DND-41 (cell line): Measurements from ENCODE around the gene CREBBP.

Experiments used
- ATAC-seq: fragments of 200-7000 bp; cut with Tn5 transposase; 3 replicates; pipeline ENCODE4 v1.9.1; 2021; ENCODE audit warnings: low read depth; ENCODE audit not compliant: insufficient read depth
- DNase-seq: peaks from one replicate; pipeline ENCODE4 v3.0.0-alpha.2; 2020
- H2AFZ ChIP-seq: 2 replicates; pipeline ENCODE4 v1.6.0; 2012; ENCODE audit warnings: low read depth, low read length
- H3K27ac ChIP-seq: 2 replicates; pipeline ENCODE4 v1.5.1; 2012; ENCODE audit warnings: low read length, inconsistent platforms
- H3K27me3 ChIP-seq: fragments of 200-600 bp; sonication (generic); 2 replicates; pipeline ENCODE4 v1.6.0; 2012; ENCODE audit warnings: low read length, mild to moderate bottlenecking, inconsistent platforms; ENCODE audit not compliant: insufficient read depth, poor library complexity
- H3K36me3 ChIP-seq: 2 replicates; pipeline ENCODE4 v1.5.1; 2012; ENCODE audit warnings: low read length, inconsistent platforms; ENCODE audit not compliant: insufficient read depth
- H3K4me1 ChIP-seq: 2 replicates; pipeline ENCODE4 v1.5.1; 2012; ENCODE audit warnings: mild to moderate bottlenecking, low read length; ENCODE audit not compliant: insufficient read depth
- H3K4me2 ChIP-seq: 2 replicates; pipeline ENCODE4 v1.6.0; 2012; ENCODE audit warnings: mild to moderate bottlenecking, moderate library complexity, low read length, inconsistent platforms; ENCODE audit not compliant: insufficient read depth
- H3K4me3 ChIP-seq, 2 experiments: fragments of 200-600 bp in 1 of 2; shearing (Covaris generic) in 1 of 2; 2 replicates each; pipeline ENCODE4 v1.5.1; 2012 to 2016; ENCODE audit warnings: inconsistent platforms in 2 of 2, low read length in 2 of 2, mild to moderate bottlenecking in 2 of 2, low read depth in 1 of 2, moderate library complexity in 1 of 2
- H3K79me2 ChIP-seq: 2 replicates; pipeline ENCODE4 v1.6.0; 2012; ENCODE audit warnings: low read length, inconsistent platforms; ENCODE audit not compliant: insufficient read depth
- H3K9ac ChIP-seq: 2 replicates; pipeline ENCODE4 v1.6.0; 2012; ENCODE audit warnings: low read depth, mild to moderate bottlenecking, inconsistent platforms, low read length, moderate library complexity
- H3K9me3 ChIP-seq: 2 replicates; pipeline ENCODE4 v1.5.1; 2012; ENCODE audit warnings: low read length, moderate library complexity, mild to moderate bottlenecking, inconsistent platforms; ENCODE audit not compliant: insufficient read depth, severe bottlenecking
- H4K20me1 ChIP-seq: 2 replicates; pipeline ENCODE4 v1.6.0; 2012; ENCODE audit warnings: low read length; ENCODE audit not compliant: insufficient read depth
- EZH2 ChIP-seq: IDR thresholded peaks from 3 replicates; pipeline ENCODE4 v1.6.1; 2012; ENCODE audit warnings: borderline replicate concordance, low read depth, mild to moderate bottlenecking, moderate library complexity, low read length, inconsistent platforms; ENCODE audit not compliant: severe bottlenecking
- TF ChIP-seq, protein P1 (sequence below): IDR thresholded peaks from 2 replicates; pipeline ENCODE4 v1.5.1; 2012; ENCODE audit warnings: borderline replicate concordance, low read length, moderate library complexity, mild to moderate bottlenecking; ENCODE audit not compliant: poor library complexity, severe bottlenecking; ENCODE audit errors: extremely low read depth

Gene CREBBP

DNA sequence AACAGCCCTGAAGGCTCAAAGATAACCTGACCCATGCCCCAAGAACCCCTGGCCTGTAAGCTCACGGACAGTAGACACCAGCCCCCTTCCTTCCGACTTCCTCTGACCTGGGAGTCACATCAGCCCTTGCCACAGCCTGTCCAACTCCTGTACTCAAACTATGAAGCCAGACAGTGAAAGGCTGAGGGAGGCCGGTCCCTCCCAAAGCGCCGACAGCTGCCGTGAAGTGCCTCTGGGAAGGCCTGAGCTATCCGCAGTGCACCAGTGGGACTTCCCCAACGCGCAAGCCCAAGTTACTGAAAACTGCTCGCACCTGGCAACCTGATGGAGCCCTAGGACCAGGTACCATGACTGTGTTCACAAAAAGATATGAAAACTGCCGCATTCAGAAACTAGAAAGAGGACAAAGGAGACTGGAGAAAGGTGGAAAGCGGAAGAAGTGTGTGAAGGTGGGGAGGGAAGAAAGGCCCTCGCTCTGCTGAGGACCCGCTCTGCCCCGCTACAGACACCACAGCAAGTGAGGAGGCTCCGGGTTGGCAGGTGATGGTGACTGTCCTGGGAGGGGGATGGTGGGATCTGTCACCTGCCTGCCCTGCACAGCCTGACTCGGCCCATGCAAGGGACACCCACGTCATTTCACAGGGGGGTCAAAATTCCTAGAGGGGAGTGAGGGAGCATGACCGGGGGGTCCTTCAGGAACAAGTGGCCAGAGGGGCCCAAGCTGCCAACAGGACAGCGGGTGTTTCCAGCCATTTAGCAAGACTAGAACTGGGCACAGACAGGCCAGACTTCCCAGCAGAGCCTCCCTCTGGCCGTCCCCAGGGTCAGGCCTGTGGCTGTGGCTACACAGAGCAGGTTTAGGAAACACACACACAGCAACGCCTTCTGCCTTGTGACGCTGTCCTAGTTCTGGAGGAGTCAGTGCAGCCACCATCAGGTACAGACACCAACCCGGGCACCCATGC, 150.1 kb downstream of the CREBBP start:
- no peak for ATAC-seq
- Histone ChIP-seq H3K27me3 (no peaks in the 10 kb centered on the region), H3K79me2 (no peaks in the 10 kb centered on the region), H4K20me1 (peaks cover 46% of the 10 kb centered on the region), H3K27ac (no peak overlapping the region), H3K4me3 (no peak overlapping the region), H3K4me1 (no peaks in the 10 kb centered on the region), H3K9me3 (no peaks in the 10 kb centered on the region), H2AFZ (no peak overlapping the region), H3K4me2 (no peak overlapping the region), H3K9ac (no peak overlapping the region), H3K36me3 (peaks cover 78% of the 10 kb centered on the region)
- TF ChIP-seq, protein P1, sequence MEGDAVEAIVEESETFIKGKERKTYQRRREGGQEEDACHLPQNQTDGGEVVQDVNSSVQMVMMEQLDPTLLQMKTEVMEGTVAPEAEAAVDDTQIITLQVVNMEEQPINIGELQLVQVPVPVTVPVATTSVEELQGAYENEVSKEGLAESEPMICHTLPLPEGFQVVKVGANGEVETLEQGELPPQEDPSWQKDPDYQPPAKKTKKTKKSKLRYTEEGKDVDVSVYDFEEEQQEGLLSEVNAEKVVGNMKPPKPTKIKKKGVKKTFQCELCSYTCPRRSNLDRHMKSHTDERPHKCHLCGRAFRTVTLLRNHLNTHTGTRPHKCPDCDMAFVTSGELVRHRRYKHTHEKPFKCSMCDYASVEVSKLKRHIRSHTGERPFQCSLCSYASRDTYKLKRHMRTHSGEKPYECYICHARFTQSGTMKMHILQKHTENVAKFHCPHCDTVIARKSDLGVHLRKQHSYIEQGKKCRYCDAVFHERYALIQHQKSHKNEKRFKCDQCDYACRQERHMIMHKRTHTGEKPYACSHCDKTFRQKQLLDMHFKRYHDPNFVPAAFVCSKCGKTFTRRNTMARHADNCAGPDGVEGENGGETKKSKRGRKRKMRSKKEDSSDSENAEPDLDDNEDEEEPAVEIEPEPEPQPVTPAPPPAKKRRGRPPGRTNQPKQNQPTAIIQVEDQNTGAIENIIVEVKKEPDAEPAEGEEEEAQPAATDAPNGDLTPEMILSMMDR: no peak
- no peak for TF ChIP-seq EZH2
- no peak for DNase-seq

DNA sequence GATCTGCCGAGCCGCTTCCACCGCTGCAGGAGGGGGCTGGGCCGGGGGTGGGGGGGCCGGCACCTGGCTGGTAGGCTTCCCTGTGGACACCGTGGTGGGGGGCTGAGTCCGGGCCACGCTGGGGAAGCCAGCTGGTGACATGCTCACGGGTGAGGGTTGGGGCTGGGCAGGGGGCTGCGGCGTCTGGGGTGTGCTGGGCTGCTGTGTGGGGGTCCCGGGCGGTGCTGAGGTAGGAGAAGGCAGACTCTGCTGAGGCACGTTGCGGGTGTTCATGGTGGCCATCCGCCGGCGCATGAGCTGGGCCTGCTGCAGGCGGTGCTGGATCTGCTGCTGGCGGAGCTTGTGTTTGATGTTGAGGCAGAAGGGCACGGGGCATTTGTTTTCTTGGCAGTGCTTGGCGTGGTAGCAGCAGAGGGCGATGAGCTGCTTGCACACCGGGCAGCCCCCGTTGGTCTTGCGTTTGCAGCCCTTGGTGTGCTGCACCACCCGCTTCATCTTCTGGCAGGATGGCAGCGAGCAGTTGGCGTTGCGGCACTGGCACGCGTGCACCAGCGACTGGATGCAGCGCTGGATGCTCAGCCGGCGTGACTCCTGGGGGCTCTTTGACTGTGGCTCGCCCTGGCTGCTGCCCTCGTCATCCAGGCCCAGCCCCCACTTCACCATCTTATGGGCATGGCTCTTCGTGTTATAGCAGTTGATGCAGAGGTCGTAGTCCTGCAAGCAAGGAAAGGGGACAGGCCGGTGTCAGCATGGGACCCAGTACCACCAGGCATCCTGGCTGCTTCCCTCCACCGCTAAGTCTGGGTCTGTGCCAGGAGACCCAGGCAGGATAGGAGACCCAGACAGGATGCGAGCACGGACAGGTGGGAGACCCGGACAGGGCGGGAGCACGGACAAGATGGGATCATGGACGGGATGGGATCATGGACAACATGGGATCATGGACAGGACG, 151.1 kb downstream of the CREBBP start:
- DNase-seq: no peak
- H3K9me3 ChIP-seq: no peaks in the 10 kb centered on the region
- ATAC-seq: no peak
- no peak overlapping the region for H3K9ac ChIP-seq
- no peaks in the 10 kb centered on the region for H3K79me2 ChIP-seq
- no peak overlapping the region for H3K27ac ChIP-seq
- TF ChIP-seq, protein P1: no peak
- TF ChIP-seq EZH2: no peak
- no peak overlapping the region for H3K4me3 ChIP-seq
- no peak overlapping the region for H3K4me2 ChIP-seq
- H3K4me1 ChIP-seq: no peaks in the 10 kb centered on the region
- H3K36me3 ChIP-seq: peaks cover 68% of the 10 kb centered on the region
- no peak overlapping the region for H2AFZ ChIP-seq
- peaks cover 53% of the 10 kb centered on the region for H4K20me1 ChIP-seq
- H3K27me3 ChIP-seq: no peaks in the 10 kb centered on the region

DNA sequence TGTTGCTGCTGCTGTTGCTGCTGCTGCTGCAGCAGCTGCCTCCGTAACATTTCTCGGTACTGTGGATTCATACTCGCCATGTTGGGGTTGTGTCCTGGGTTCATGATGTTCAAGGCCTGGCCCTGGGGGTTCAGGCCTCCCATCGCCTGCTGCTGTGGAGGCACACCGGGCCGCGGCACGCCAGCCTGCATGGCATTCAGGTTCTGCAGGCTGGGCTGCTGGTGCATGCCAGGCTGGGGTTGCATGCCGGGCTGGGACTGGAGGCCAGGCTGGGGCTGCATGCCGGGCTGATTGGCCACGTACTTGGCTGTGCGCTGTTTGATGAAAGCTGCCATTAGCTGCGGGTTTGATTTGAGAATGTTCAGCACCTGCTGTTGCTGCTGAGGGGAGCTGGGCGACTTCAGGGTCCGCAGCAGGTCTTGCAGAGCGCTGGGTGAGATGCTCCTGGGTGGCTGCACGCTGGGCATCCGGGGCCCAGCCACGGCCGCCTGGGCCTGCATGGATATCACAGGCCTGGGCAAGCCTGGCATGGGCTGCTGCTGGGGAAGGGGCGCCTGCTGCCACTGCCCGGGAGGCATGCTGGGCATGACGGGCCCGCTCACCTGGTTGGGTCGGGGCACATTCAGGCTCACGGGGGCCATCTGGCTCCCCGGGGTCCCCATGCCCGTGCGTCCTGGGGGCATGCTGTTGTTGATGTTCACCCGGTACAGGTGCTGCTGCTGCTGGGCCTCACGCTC, 151.9 kb downstream of the CREBBP start:
- Histone ChIP-seq H4K20me1 (peaks cover 53% of the 10 kb centered on the region), H2AFZ (no peak overlapping the region), H3K79me2 (no peaks in the 10 kb centered on the region), H3K4me1 (no peaks in the 10 kb centered on the region), H3K27me3 (no peaks in the 10 kb centered on the region), H3K4me2 (no peak overlapping the region), H3K4me3 (no peak overlapping the region), H3K27ac (no peak overlapping the region), H3K9me3 (no peaks in the 10 kb centered on the region), H3K9ac (no peak overlapping the region), H3K36me3 (peaks cover 63% of the 10 kb centered on the region)
- ATAC-seq: no peak
- no peak for TF ChIP-seq EZH2
- TF ChIP-seq, protein P1: no peak
- DNase-seq: no peak
